Dermis blood vessel endothelial cell (primary cell): ENCODE data around the gene LST1. TPM values are rescaled to one million over a fixed set of nuclear protein-coding genes. Genes with fewer than 3 reads are reported as not detected.
A peak's percentile ranks its signal among the peaks of the same experiment; 100 is the strongest.
"Not testable (repeated sequence)": the region's sequence is repeated elsewhere in the genome, so short reads cannot be mapped to it uniquely, and the experiment has no call there.

Experiments
- DNase-seq: peaks from one replicate; pipeline ENCODE4 v3.0.0; 2010
- total RNA-seq: library from RNA; depleted of rRNA; stranded (reverse); fragments of >200 nt; gene quantifications from 2 replicates; pipeline ENCODE4 v1.2.3, GENCODE V29; 2014

LST1 gene
- total RNA-seq, 1 donor from 2014 or later: not detected

DNA sequence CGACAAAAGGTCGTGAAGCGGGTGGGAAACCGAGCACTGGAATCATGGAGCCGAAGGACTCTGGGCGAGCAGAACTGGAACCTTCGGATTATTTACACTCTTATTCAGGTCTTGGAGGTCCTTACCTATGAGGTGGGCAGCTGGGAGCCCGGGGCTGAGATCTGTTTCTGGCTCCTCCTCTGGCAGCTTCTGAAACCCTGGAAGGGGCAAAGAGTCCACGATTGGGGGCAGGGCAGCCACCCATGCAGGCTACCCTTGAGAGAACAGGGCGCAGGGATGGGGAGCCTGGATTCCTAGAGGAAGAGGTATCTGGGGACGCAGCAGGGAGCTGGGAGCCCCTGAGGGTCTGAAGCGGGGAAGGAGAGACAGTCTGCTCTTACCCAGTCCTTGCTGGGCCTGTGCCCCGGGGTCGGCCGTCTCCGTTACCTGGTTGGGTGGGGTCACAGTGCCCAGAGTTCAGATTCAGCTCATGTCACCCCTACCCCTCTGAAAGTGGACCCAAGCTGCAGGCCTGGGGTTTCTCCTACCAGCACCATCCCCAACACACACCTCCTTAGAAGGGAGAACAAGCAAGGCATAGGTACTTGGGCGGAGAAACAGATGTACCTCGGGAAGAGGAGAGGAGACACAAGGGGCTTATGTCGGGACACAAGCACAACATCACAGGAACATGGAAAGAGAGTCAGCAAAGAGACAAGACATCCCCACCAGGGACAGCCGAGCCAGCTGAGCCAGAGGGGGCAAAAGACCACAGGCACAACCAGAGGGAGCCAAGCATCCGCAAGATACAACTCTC lies 4.4 kb upstream of the LST1 start:
- DNase-seq: peak; percentile 37

DNA sequence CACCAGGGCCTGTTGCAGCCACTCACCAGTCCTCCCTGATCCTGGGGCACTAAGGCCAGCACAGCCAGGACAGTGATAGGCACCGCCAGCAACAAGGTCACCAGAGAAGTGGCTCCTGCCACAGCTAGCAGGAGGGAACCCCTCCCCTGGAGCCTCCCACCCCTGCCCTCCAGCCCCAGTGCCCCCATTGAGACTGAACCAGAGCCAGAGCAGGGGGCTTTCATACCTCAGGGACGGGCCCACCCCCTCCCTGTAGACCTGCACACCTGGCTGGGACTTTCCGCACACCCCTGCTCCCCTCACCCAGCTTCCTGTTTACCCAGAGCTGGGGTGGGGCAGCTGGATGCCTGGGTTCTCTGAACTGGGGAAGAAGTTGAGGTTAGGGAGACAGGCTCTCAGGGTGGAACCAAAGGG lies 3.8 kb upstream of the LST1 start, which contains the start of gene LTB:
Gene LTB, minus strand, starts transcription at position 195 of the 414 bp plus-strand sequence. Its CDS starts 7 bp downstream, at position 188.
- no peak for DNase-seq

DNA sequence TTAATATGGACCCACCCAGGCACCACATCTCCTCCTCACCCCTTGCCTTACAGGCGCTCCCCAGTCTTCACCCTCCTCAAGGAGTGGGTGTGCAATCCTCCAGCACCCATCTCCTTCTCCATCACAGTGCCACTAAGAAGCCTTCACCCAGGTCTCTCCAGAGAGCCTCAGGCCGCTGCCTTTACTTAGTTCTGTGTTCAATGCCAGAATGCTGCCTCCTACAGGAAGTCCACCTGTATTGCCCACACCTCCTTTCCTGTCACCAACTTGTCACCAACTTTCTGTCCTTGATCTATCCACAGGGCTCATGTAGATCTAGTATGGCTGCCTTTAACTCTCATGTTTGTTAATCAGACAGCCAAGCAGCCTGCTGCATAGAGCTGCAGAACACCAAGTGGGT lies 586 bp upstream of the LST1 start:
- peak; percentile 33 for DNase-seq

DNA sequence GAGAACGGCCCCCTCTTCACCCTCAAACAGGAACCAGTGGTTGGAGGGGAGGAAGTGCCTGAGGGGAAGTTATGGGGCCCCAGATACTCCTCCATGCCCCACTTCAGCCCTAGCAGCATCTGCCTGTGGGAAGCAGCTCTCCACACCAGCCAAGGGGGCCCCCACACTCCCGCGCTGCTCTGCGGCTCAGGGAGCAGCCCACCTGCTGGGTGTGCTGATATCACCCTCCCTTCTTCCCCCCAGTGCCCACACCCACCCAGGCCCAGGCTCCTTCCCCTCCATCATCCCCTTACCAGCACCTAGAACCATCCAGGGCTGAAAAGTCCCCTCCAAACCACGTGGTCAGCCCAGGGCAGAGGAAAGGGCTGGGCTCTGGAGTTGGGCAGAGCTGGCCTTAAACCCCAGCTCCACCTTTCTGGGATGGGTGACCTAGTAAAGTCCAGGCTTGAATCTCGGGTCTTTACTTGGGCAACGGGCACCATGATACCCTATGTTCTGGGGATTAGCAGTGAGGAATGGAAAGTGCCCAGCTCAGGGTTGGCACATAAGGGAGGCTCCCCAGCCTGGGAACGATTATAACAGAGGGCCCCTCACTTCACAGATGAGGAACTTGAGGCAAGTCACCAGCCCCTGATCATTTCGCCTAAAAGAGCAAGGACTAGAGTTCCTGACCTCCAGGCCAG lies 663 bp downstream of the LST1 start:
- no peak for DNase-seq

DNA sequence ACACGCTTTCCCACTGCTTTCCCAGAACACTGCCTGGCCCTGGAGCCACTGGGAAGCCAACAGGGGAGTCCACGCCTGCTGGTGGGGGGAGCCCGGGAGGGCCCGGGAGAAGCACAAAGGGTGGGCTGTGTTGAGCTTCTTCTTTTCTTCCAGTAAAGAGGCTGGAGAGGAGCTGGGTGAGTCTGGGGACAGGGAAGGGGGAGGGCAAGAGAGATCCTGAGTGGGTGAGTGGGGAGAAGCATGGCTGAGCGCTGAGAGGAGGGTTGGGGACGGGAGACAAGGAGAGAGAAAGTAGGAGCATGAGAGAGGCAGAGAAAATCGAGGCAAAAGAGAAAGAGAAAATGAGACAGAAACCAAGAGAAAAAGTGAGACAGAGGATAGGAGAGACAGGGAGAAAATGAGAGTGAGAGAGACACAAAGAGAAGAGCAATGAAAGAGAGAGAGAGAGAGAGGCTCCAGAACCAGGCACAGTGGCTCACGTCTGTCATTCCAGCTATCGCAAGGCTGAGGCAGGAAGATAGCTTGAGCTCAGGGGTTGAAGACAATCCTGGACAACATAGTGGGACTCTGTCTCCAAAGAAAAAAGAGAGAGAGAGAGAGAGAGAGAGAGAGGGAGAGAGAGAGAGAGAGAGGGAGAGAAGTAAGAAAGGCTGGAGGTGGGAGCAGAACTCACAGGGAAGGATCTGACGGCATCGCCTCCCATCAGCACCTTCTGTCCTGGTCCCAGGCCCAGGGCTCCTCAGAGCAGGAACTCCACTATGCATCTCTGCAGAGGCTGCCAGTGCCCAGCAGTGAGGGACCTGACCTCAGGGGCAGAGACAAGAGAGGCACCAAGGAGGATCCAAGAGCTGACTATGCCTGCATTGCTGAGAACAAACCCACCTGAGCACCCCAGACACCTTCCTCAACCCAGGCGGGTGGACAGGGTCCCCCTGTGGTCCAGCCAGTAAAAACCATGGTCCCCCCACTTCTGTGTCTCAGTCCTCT lies 2.0 kb downstream of the LST1 start:
- DNase-seq: no peak

DNA sequence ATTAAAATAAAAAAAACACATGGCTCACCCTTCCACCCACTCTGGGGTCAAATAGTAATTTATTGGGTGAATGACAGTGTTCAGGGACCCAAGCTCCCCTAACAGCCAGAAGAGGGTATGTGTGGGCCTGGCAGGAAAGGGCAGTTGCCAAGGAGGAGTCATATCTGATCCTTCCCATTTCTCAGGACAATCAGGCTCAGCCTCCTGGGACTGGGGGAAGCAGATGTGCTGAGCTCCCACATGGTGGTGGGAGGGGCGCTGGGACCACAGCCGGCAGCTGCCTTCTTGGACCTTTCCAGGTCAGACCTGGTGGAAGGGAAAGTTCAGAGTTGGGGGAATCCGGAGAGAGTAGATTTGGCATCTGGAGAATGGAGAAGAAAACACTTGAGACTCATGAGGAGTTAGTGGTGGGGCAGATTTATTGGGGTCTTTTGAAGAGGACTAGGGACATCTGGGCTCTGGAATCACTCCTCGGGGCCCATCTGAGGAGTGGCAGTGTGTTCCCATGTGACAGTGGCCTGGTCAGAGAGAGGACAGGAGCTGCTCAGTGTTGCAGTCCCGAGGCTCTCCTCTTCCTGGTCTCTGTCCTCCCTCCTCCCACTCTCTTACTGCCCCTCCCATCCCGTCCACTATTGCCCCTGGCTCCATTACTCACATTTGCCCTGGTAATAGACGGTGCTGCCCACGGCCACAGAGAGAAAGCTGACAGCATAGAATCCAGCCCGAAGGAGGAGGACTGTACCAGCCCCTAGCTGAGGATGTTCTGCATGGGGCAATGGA lies 3.0 kb downstream of the LST1 start:
- peak; percentile 42 for DNase-seq

DNA sequence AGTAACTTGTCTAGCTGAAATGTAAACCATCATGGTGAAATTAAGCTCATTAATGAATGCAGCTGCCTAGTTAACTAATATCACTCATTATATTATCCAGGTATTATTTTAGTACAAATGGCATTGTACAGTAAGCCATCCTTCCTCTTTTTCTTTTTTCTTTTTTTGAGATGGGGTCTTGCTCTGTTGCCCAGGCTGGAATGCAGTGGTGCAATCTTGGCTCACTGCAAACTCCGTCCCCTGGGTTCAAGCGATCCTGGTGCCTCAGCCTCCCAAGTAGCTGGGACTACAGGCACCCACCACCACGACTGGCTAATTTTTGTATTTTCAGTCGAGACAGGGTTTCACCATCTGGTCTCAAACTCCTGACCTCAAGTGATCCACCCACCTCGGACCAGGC lies 4.6 kb downstream of the LST1 start:
- DNase-seq: not testable (repeated sequence)

DNA sequence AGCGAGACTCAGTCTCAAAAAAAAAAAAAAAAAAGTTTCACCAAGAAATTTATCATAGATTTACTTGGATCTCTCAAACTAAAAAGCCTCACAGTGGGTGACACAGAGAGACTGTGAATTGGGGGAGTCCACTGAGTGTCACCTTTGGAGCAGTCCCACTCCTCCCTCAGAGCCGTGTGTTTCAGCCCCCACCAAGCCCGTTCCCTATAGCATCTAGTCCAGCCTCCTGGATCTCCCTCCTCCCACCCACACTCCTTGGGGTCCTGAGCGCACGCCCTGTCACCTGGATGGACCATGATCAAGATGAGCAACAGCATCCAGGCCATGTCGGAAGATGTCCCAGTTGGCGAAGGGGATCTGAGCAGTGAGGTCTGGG lies 6.3 kb downstream of the LST1 start:
- DNase-seq: no peak

DNA sequence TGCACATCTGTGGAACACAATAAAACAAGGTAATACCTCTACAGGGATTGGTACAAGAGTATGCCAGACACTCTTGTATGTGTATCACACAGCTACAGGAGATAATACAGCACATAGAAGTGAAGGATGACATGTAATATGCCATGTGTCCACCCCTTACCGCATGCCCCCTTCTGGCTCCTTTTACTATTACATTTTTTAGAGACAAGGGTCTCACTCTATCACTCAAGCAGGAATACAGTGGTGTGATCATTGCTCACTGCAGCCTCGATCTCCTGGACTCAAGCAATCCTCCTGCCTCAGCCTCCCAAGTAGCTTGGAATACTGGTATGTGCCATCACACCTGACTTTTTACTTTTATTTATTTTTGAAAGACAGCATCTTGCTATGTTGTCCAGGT lies 10.9 kb downstream of the LST1 start:
- peak; percentile 73 for DNase-seq

DNA sequence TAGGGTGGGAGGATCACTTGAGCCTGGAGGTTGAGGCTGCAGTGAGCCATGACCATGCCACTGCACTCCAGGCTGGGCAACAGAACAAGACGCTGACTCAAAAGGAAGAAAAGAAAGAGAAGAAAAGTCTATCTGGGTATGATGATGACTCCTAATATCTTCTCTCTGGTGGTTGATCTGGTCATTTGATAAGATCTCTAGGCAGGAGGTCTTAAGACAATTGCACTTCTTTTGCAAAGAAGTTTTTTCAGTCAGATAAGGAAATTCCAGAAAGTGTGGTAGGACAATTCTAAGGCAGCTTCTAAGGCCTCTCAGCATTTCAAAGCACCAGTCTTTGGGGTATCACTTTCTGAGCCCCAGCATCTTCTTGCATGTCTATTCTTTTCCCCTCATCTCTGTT lies 21.2 kb downstream of the LST1 start:
- DNase-seq: no peak

DNA sequence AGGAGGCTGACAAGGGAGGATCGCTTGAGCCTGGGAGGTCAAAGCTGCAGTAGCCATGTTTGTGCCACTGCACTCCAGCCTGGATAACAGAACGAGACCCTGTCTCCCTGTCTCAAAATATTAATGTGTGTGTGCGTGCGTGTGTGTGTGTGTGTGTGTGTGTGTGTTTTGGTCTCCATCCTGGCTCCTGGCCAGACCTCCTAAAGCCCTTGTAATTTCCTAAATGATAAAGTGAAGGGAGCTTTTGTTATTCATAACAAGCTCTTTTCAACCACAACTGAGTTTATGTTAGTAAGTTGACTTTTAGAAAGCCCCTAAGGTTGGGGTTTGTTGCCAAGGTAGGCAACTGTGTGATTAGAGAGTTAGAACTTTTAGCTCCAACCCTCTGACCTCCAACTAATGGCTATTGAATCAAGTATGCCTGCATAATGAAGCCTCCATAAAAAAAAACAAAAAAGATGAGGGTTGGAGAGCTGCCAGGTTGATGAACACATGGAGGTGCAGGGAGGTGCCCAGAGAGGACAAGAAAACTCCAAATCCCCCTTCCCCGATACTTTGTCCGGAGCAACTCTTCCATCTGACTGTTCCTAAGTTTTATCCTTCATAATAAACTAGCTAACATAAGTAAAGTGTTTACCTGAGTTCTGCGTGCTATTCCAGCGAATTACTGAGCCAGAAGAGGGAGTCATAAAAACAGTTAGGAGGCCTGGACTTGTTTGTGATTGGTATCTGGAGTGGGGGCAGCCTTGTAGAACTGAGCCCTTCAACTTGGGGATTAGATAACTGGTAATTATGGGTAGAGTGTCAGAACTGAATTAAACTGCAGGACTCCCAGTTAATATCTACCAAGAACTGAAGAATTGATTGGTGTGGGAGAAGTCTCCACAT lies 23.7 kb downstream of the LST1 start:
- no peak for DNase-seq

DNA sequence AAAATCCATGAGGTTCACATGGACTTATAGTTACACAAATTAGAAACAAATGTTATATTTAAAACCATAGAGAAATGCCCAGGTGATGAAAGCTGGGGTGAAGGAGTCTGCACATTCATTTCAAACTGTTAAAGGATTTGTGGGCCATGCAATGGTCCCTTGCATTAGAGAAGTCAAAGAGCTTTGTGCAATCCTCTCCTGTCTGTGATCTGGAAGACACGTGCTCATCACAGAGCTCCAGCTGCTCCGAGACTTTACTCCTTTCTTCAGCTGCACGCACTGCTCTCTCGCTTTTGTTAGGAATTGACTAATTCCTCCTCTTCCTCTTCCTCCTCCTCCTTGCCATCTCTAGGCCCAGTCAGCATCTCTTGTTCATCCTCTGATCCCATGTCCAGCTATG lies 24.9 kb downstream of the LST1 start:
- no peak for DNase-seq

DNA sequence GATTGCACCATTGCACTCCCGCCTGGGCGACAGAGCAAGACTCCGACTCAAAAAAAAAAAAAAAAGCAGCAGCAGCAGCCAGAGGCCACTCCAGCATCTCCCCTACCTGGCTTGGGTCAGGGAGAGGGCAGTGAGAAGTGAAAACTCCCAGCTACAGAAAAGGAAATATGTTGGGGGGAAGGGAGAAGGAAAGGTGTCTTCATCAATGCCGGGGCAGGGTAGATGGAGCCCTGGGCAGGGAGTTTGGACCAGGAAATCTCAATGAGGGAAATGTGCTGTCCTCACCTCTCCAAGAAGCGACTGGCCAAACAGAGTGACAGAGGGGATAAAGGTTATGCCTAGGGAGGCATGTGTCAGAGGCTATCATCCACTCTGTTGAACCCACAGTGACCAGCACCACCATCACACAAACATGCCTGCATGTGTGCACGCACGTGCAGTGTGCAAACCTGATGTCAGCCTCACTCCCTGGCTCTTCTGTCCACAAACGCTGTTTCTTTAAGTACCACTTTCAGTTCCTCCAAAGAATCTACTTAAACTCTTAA lies 28.1 kb downstream of the LST1 start:
- no peak for DNase-seq

DNA sequence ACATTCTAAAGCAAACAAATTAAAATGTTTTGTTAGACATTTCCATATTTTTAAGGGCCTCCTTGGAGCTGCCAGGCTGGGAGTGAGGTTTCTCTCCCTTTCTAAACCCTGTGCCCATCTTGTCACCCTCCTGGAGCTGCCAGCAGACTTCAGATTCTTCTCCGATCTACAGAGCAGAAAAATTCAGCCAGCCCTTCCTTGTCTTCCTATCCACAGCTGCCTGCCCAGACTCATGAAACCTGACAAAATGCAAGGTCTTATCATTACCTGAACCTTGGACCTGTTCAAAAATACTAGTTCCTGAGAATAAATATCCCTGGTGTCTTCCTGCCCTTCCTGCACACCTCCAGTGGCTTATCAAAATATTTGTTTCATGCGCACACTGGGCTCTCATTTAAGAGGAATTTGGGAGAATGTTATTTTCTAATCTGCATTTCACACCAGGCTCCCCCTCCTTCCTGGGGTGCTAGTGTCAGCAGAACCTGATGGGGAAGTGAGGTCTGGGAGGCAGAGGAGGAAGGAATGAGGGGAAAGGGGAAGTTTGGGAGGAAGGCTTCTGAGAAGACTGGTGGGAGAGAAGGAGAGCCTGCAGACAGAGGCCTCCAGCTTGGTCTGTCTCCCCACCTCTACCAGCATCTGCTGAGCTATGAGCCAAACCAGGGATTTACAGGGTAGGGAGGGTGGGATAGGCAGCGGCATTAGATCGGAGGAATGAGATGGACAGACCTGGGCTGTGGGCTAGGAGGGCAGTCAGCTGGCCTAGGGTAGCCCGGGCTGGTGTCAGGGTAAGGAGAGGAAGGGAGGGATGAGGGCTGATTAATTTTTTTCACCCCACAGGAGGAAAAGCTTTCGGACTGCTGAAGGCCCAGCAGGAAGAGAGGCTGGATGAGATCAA lies 28.9 kb downstream of the LST1 start, which contains the start of gene AIF1:
Gene AIF1, plus strand, starts transcription at position 551 of the 895 bp plus-strand sequence. Its CDS starts 96 bp downstream, at position 647.
- no peak for DNase-seq

DNA sequence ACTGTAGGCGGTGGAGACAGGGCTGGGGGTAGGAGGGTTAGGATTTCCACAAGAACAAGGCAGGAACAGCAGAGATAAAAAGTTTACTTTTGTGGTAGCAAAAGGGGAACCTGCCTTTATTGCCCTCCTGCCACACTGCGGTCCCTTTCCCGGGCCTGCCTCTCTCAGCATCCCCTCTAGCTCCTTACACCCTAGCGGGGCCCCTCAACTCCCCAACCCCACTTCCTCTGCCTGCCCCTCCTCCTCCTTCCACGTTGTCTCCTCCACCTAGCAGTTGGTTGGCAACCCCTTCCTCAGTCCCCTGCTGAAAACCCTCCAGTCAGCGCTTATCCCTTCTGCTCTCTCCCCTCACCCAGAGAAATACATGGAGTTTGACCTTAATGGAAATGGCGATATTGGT lies 29.7 kb downstream of the LST1 start:
- no peak for DNase-seq

DNA sequence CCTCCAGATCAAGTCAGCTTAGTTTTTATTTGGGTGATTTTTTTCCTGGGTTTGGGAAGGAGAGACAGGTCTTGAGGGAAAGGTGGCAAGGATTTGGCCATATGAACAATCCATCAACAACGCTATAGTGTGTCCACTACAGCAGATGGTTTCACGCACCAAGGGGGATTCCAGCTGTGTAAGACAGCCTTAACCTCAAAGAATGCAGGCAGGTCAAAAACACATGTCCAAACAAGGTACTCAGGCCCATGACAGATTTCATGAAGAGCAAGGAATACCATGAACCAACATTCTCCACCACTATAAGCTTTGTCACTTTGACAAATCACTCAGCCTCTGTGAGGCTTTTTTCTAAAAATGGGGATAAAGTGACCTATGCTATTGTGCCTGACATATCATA lies 30.9 kb downstream of the LST1 start:
- no peak for DNase-seq

DNA sequence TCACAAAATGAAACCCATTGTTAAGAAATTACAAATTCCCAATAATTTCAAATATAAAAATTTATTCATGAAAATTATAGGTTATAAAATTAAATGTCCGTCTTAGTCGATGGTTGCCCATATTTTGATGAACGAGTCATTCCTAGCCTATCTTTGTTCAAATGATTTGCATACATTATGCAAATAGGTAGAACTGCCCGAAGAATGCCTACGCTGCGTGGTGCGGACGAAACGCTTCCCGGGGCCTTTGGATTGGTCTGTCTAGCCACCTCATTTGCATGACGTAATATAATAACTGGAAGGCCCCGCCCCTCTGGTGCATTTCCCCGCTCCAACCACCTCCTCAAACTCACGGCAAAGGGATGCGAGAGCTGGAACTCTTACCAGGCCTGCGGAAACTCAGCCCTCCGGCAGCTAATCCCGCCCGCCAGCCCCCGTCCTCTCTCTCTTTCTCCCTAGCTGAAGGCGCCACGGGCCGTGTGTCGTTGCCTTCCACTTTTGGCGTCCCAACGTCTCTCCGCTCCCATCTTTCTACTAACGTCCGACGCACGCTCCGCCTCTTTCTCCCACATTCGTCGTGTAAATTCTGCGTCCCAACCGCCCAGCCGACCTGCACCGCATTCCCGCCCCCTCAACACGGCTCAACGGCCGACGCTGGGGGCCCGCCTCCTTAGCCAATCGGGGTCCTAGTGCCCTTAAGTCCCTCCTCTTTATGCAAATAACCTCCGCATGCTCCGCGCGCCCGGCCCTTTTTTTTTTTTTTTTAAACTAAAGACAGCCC lies 33.9 kb downstream of the LST1 start:
- DNase-seq: peak; percentile 99

DNA sequence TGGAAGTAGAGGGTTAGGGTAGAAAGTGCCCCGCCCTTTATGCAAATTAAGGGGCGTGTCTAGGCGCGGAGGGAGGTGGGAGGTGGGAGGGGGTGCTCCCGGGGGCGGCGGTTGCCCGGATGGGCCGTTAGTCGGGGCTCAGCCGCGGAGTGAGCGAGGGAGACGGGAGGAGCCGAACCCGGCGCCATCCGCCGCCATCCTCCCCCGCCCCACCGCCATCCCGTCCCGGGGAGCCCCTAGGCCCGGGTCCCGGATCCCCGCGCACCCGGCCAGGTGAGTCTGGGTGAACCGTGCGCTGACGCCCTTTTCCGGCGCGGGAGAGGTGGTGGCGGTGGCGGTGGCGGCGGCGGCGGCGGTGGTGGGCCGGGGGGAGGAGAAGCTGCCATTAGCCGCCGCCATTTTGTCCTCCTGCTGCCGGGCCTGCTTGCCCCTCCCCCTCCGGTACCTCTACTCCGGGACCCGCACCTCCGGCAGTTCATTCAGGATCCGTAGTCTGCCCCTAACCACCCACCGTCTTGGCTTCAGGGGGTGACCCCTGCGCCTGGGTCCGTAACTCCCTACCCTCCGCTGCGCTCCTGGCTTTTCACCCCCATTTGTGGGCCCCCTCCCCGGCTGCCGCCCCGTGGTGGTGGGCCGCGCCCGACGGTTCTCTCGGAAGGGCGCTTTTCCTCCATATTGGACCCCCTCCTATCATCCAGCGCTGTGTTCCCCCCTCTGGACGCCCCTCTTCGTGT lies 34.7 kb downstream of the LST1 start, which contains the start of gene PRRC2A:
Gene PRRC2A, plus strand, starts transcription at position 130 of the 734 bp plus-strand sequence. CDS start 2,075 bp downstream, outside the sequence.
- peak; percentile 77 for DNase-seq
